Measurements from ENCODE around the gene ARHGEF19. TPM values are rescaled to one million over a fixed set of nuclear protein-coding genes. Genes with fewer than 3 reads are reported as not detected.

The ARHGEF19 gene
- total and polyA plus RNA-seq, 9 of the 15 experiments (the other 6 are each of a cell fraction or from before 2014, with no cell fraction given) = 0.73 to 21.0 (median 5.2) TPM

DNA sequence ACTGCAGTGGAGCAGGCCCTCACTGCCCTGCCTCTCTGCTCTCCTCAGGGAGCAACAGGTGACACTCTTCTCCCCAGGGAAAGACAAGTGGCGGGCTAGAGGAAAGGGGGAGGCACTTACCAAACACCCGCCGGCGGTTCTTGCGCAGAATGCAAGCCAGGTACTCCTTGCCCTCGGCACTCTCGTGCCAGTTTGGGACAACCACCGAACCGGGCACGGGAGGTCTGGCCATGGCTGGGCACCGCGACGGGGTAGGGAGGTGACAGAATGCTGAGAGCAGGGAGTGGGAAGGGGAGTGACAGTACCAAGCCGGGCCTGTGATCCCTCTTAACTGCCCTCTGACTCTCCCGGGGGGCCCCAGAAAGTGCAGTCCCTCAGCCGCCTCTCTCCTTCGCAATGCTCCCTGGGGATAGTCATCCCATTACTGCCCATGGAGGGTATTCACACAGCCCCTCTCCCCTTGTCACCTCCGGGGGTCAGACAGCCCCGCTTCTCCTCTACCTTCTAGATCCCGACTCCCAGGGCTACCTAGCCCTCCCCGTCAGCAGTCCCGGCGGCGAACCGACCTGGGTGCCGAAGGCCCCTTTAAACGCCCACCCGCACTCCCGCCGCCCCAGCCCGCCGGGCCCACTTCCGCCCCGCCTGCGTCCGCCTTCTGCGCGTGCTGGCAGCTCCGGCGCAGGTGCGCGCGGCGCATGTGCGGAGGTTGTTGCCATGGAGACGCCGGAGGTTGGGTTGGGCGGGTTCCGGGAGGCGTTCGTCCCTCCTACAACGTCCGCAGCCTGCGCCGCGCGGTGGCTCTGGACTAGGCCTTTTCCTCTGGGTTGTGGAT, 24.3 kb upstream of the ARHGEF19 start, which contains the start of gene CPLANE2 (continued):
- TF ChIP-seq, protein P1, sequence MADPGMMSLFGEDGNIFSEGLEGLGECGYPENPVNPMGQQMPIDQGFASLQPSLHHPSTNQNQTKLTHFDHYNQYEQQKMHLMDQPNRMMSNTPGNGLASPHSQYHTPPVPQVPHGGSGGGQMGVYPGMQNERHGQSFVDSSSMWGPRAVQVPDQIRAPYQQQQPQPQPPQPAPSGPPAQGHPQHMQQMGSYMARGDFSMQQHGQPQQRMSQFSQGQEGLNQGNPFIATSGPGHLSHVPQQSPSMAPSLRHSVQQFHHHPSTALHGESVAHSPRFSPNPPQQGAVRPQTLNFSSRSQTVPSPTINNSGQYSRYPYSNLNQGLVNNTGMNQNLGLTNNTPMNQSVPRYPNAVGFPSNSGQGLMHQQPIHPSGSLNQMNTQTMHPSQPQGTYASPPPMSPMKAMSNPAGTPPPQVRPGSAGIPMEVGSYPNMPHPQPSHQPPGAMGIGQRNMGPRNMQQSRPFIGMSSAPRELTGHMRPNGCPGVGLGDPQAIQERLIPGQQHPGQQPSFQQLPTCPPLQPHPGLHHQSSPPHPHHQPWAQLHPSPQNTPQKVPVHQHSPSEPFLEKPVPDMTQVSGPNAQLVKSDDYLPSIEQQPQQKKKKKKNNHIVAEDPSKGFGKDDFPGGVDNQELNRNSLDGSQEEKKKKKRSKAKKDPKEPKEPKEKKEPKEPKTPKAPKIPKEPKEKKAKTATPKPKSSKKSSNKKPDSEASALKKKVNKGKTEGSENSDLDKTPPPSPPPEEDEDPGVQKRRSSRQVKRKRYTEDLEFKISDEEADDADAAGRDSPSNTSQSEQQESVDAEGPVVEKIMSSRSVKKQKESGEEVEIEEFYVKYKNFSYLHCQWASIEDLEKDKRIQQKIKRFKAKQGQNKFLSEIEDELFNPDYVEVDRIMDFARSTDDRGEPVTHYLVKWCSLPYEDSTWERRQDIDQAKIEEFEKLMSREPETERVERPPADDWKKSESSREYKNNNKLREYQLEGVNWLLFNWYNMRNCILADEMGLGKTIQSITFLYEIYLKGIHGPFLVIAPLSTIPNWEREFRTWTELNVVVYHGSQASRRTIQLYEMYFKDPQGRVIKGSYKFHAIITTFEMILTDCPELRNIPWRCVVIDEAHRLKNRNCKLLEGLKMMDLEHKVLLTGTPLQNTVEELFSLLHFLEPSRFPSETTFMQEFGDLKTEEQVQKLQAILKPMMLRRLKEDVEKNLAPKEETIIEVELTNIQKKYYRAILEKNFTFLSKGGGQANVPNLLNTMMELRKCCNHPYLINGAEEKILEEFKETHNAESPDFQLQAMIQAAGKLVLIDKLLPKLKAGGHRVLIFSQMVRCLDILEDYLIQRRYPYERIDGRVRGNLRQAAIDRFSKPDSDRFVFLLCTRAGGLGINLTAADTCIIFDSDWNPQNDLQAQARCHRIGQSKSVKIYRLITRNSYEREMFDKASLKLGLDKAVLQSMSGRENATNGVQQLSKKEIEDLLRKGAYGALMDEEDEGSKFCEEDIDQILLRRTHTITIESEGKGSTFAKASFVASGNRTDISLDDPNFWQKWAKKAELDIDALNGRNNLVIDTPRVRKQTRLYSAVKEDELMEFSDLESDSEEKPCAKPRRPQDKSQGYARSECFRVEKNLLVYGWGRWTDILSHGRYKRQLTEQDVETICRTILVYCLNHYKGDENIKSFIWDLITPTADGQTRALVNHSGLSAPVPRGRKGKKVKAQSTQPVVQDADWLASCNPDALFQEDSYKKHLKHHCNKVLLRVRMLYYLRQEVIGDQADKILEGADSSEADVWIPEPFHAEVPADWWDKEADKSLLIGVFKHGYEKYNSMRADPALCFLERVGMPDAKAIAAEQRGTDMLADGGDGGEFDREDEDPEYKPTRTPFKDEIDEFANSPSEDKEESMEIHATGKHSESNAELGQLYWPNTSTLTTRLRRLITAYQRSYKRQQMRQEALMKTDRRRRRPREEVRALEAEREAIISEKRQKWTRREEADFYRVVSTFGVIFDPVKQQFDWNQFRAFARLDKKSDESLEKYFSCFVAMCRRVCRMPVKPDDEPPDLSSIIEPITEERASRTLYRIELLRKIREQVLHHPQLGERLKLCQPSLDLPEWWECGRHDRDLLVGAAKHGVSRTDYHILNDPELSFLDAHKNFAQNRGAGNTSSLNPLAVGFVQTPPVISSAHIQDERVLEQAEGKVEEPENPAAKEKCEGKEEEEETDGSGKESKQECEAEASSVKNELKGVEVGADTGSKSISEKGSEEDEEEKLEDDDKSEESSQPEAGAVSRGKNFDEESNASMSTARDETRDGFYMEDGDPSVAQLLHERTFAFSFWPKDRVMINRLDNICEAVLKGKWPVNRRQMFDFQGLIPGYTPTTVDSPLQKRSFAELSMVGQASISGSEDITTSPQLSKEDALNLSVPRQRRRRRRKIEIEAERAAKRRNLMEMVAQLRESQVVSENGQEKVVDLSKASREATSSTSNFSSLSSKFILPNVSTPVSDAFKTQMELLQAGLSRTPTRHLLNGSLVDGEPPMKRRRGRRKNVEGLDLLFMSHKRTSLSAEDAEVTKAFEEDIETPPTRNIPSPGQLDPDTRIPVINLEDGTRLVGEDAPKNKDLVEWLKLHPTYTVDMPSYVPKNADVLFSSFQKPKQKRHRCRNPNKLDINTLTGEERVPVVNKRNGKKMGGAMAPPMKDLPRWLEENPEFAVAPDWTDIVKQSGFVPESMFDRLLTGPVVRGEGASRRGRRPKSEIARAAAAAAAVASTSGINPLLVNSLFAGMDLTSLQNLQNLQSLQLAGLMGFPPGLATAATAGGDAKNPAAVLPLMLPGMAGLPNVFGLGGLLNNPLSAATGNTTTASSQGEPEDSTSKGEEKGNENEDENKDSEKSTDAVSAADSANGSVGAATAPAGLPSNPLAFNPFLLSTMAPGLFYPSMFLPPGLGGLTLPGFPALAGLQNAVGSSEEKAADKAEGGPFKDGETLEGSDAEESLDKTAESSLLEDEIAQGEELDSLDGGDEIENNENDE (IDR thresholded peaks at IDR 0.05; ENCODE audit: low read depth, low read length) = no peak
- TF ChIP-seq THRAP3 (IDR thresholded peaks at IDR 0.05; ENCODE audit: borderline replicate concordance) (no peak), NFIX (CRISPR knock-in tag; IDR thresholded peaks at IDR 0.05; ENCODE audit: low read depth) (no peak), TGIF2 (CRISPR knock-in tag; IDR thresholded peaks at IDR 0.05) (no peak)
- TF ChIP-seq, protein P2, sequence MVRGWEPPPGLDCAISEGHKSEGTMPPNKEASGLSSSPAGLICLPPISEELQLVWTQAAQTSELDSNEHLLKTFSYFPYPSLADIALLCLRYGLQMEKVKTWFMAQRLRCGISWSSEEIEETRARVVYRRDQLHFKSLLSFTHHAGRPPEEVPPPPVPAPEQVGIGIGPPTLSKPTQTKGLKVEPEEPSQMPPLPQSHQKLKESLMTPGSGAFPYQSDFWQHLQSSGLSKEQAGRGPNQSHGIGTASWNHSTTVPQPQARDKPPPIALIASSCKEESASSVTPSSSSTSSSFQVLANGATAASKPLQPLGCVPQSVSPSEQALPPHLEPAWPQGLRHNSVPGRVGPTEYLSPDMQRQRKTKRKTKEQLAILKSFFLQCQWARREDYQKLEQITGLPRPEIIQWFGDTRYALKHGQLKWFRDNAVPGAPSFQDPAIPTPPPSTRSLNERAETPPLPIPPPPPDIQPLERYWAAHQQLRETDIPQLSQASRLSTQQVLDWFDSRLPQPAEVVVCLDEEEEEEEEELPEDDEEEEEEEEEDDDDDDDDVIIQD (CRISPR knock-in tag; IDR thresholded peaks at IDR 0.05) = no peak
- TF ChIP-seq, protein P3, sequence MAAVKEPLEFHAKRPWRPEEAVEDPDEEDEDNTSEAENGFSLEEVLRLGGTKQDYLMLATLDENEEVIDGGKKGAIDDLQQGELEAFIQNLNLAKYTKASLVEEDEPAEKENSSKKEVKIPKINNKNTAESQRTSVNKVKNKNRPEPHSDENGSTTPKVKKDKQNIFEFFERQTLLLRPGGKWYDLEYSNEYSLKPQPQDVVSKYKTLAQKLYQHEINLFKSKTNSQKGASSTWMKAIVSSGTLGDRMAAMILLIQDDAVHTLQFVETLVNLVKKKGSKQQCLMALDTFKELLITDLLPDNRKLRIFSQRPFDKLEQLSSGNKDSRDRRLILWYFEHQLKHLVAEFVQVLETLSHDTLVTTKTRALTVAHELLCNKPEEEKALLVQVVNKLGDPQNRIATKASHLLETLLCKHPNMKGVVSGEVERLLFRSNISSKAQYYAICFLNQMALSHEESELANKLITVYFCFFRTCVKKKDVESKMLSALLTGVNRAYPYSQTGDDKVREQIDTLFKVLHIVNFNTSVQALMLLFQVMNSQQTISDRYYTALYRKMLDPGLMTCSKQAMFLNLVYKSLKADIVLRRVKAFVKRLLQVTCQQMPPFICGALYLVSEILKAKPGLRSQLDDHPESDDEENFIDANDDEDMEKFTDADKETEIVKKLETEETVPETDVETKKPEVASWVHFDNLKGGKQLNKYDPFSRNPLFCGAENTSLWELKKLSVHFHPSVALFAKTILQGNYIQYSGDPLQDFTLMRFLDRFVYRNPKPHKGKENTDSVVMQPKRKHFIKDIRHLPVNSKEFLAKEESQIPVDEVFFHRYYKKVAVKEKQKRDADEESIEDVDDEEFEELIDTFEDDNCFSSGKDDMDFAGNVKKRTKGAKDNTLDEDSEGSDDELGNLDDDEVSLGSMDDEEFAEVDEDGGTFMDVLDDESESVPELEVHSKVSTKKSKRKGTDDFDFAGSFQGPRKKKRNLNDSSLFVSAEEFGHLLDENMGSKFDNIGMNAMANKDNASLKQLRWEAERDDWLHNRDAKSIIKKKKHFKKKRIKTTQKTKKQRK (IDR thresholded peaks at IDR 0.05; ENCODE audit: borderline replicate concordance, low read depth, low read length) = no peak
- TF ChIP-seq, protein P4, sequence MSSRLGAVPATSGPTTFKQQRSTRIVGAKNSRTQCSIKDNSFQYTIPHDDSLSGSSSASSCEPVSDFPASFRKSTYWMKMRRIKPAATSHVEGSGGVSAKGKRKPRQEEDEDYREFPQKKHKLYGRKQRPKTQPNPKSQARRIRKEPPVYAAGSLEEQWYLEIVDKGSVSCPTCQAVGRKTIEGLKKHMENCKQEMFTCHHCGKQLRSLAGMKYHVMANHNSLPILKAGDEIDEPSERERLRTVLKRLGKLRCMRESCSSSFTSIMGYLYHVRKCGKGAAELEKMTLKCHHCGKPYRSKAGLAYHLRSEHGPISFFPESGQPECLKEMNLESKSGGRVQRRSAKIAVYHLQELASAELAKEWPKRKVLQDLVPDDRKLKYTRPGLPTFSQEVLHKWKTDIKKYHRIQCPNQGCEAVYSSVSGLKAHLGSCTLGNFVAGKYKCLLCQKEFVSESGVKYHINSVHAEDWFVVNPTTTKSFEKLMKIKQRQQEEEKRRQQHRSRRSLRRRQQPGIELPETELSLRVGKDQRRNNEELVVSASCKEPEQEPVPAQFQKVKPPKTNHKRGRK (tag; IDR thresholded peaks at IDR 0.05) = no peak

Measured in K562 (cell line).